AG09319 (cell line): ENCODE data around the gene KLK12.
"Not testable (repeated sequence)": the region's sequence is repeated elsewhere in the genome, so short reads cannot be mapped to it uniquely, and the experiment has no call there.

ENCODE experiments used
- DNase-seq: peaks from one replicate; pipeline ENCODE4 v3.0.0-alpha.2; 2010; ENCODE audit warnings: low read depth; ENCODE audit errors: extremely low read depth
- CTCF ChIP-seq: IDR thresholded peaks from 2 replicates; pipeline ENCODE4 v1.5.1; 2011; ENCODE audit warnings: low read depth, mild to moderate bottlenecking, inconsistent platforms, low read length, moderate library complexity

KLK12 gene

GRCh38 chr19:51000981-51001380 is 33.8 kb downstream of the KLK12 start:
- no peak for TF ChIP-seq CTCF
- no peak for DNase-seq

GRCh38 chr19:51000426-51000825 is 34.4 kb downstream of the KLK12 start:
- DNase-seq = no peak
- no peak for TF ChIP-seq CTCF

- no peak for TF ChIP-seq CTCF
- DNase-seq = no peak
These were observed 36.1 kb downstream of the KLK12 start for GRCh38 chr19:50998686-50999085.

GRCh38 chr19:50998061-50998460 is 36.7 kb downstream of the KLK12 start:
- no peak for TF ChIP-seq CTCF
- DNase-seq = no peak

GRCh38 chr19:50994129-50994528 is 40.7 kb downstream of the KLK12 start:
- no peak for TF ChIP-seq CTCF
- DNase-seq = no peak

- no peak for DNase-seq
- TF ChIP-seq CTCF = no peak
These were observed 42.2 kb downstream of the KLK12 start for GRCh38 chr19:50992666-50993035.

GRCh38 chr19:50984416-50984815 is 50.4 kb downstream of the KLK12 start:
- not testable (repeated sequence) for DNase-seq

GRCh38 chr19:50983625-50984292 is 51.0 kb downstream of the KLK12 start, which contains the start of gene KLK7:
Gene KLK7 (minus strand): TSS chr19:50983917. CDS start chr19:50982399, 1,518 bp downstream.
- DNase-seq = no peak
- TF ChIP-seq CTCF = no peak
